HG02588 (cell line): ENCODE results near the gene DOCK9.

ENCODE experiments used
- ATAC-seq: cut with Tn5 transposase; IDR thresholded peaks from one replicate; pipeline ENCODE4 v1.9.1; 2021; ENCODE audit warnings: mild to moderate bottlenecking, moderate library complexity; ENCODE audit not compliant: unreplicated experiment

Gene DOCK9

DNA sequence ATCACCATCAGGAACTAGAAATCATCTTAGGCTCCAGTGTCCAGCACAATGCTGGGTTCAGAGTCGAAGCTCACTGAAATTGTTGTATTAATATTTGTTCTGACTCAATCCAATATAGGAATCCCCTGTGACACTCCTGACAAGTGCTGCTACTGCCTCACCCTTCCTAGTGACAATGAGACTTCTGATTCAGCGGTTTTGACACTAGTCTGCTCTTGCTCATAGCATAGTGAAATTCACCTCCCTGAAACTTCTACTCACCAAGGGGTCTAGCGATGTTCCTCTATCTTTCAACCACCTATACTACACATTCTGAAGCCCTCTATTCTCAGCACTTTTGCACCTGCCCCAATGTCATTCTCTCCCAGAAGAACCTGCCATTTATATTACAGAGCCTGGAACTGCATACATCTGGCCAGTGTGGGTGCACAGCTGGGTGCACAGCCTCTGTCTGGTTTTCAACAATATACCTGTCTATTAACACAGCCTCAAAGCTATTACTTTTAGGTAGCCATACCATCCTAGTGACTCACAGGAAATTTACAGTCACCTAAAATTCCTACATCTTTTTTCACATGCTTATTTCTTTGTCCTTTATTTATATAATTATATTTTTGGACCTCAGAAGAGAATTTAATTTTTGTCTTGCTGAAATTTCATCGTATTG lies 88.3 kb downstream of the DOCK9 start:
- ATAC-seq, result no peak

DNA sequence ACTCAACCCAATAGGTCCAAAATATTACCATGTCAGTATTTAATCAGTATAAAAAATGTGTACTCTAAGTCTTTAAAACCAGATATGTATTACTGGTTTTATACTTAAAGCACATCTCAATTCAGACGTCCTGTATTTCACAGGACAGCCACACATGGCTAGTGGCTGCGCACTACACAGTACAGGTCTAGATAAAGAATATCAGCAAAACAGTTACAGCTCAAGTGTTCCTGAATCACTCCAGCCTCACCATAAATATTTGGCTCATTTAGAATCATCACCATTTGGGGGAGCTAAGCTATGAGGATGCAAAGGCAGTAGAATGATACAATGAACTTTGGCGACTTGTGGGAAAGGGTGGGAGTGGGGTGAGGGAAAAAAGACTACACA lies 89.0 kb downstream of the DOCK9 start:
- ATAC-seq, result no peak

DNA sequence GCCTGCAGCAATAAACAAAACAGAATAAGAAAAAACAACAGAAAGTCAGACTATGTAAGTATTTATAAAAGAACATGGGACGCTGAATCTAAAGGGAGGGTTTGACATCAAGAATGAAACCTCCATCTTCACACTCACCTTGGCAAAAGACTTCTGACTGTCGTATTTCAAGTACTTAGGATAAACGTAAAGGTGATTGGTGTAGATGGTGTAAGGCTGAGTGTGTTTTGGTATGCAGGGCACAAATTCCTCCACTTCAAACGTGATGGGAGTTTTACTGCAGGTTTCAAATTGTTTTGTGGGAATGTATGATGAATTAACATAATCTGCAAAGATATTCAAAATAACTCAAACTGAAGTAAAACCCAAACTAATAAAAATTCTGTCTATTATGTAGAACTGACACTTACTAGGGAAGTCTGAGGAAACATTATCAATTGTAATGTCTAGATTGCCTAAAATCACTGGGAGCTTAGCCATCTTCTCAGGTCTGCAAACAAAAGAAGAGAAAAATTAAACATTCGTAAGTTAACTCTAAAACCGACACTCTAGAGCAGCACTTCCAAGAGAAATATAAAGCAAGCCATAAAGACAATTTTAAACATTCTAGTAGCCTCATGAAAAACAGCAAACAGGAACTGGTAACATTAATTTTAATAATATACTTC lies 89.5 kb downstream of the DOCK9 start:
- ATAC-seq, result no peak

DNA sequence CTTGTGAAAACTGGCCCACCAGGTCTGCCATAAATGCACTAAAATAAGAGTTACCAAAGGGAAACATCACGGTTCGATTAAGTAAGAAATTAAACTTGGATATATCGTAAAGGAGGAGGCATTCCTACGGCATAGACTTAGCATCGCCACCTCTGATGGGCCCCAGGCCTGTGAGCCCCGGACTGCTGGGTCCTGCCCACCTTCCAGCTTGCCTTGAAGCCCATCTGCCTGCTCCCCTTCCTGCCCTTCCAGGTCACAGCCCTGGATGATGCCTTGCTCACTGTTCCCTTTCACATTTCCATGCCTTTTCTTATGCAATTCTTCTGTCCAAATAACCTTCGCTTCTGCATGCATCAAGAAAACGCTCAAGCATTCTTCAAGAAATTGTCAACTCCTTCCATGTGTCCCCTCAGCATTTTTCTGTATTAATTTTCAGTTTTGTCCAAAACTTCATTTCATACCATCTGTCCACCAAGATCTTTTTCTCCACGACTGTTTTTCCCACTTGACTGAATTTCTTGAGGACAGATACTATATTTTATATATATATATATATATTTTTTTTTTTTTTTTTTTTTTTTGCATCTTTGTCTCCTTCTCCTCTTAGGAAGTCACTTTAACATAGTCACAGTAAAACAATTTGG lies 91.2 kb downstream of the DOCK9 start:
- ATAC-seq, result no peak

DNA sequence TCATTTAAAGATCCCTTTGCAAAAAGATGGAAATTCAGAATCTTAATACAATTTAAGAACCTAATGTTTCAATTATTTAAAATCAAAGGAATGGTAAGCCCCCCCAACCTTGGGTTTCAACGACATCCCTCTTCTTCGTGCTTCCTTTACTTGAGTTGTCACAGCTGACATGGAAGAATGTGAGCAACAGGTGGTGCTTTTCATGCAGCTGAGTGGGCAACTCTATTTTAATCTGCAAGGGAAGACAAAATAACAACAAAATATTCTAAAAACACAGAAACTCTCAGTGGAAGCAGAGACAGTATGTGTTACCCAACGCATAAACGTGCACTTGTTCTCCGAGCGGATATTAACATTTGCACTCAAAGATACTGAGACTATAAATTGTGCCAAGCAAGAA lies 92.3 kb downstream of the DOCK9 start:
- no peak for ATAC-seq

GRCh38 chr13:98883998-98884397 lies 93.9 kb downstream of the DOCK9 start:
- no peak for ATAC-seq

DNA sequence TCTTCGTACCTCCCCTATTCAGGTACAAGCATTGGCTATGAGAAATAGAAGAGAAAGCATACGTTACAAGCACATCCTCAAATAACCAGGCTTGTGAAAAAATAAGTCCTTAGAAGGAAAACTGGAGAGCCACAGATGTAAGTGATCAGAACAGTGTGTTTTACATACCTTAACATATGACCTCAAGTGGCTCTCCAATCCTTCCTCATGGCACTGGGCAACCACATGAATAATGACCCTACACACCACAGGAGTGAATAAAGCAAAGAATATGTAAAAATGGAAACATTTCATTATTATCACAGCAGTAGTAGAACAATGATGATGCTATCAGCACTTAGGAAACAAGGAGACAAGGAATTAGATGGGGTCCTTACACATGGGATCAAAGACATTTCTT lies 96.5 kb downstream of the DOCK9 start:
- ATAC-seq, result no peak

GRCh38 chr13:98880677-98881076 lies 97.2 kb downstream of the DOCK9 start:
- no peak for ATAC-seq

DNA sequence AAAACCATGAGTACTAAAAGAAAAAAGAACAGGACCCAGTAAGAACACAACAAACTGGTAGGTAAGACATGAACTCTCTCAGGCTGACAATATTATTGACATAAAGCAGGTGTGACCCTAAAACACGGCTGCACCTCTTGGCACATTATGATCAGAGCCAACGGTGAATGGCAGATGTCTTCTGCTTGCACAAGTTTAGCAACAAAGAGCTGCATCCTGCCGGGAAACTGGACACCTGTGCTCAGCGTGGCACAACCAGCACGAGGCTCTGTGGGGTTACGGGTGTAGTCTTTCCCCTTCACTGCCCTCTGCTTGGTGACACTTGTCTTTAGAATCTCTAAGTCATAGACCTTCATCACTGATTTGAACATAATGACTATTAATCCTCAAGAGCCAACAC lies 97.9 kb downstream of the DOCK9 start:
- ATAC-seq, result no peak

GRCh38 chr13:98879127-98879520 lies 98.7 kb downstream of the DOCK9 start:
- ATAC-seq, result no peak

DNA sequence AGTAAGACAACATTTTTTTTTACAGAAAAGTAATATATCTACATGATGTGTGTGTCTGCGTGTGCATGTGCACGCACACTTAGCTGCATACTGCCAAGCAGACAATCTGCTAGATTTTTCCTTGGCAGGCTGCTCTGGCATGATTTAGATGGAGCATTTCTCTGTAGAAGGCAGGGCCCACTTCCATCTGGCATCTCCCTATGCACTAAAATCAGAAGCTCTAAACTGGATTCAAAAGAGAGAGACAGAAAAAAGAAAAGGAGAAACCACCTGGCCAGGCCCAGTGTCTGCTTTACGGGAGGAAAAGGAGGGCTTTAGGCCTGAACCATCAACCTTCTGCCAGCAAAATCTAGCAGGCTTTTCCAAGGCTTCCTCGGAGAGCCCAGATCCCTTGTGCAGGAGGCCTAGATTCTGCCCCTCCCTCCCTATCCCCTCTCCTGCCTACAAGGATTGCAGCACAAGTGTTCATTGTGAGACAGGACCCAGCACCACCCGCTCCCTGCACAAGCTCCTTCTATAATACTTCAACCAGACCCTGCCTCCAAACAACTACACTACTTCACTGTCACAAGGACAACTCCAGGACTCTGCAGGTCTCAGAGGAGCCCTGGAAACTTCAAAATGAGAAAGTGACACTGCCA lies 99.3 kb downstream of the DOCK9 start:
- ATAC-seq, result no peak

GRCh38 chr13:98877936-98878335 lies 99.9 kb downstream of the DOCK9 start:
- ATAC-seq, result no peak

- no peak for ATAC-seq
These were observed 100.4 kb downstream of the DOCK9 start for GRCh38 chr13:98877466-98877865.

- ATAC-seq, result peak; percentile 94
These were observed 102.6 kb downstream of the DOCK9 start for GRCh38 chr13:98875146-98875729.

GRCh38 chr13:98874029-98874397 lies 103.9 kb downstream of the DOCK9 start:
- ATAC-seq, result no peak

DNA sequence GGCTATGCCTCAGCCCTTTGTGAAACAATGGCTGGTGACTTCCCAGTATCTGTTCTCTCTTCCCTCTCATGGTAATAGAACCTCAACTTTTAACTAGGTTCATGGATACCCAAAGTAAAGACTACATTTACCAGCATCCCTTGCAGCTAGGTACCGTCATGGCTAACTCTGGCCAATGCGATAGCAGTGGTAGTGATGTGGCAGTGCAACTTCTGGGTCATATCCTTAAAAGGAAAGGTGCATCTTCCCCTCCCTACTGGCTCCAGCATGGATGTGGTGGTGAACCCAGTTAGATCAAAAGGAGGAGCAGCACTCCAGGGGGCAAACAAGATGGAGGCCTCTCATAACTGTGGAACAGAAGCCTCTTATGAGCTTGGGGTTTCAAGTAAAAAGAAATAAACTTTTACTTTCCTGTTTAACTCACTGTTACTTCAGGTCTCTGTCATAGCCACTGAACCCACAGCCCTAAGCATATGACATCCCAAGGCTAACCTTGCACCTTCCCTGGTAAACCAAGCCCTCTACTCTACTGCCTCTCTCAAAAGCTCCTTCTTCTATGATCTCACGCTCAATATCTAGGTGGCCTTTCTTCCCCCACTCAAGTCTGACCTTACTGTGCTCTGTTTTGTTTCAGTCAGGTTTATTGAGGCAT lies 104.4 kb downstream of the DOCK9 start:
- ATAC-seq, result no peak

- no peak for ATAC-seq
These were observed 106.1 kb downstream of the DOCK9 start for GRCh38 chr13:98871727-98872126.

GRCh38 chr13:98869408-98870090 lies 108.3 kb downstream of the DOCK9 start:
- ATAC-seq, result no peak

- ATAC-seq, result no peak
These were observed 108.9 kb downstream of the DOCK9 start for GRCh38 chr13:98868932-98869331.

GRCh38 chr13:98866882-98867281 lies 111.0 kb downstream of the DOCK9 start:
- no peak for ATAC-seq
